H1 (cell line): ENCODE results near the gene MED29. TPM values are rescaled to one million over a fixed set of nuclear protein-coding genes. Genes with fewer than 3 reads are reported as not detected.
A peak's percentile ranks its signal among the peaks of the same experiment; 100 is the strongest.

ENCODE experiments used
- CTCF ChIA-PET: fragments of 300-600 bp; sonication (Branson Sonifier 250); formaldehyde crosslinking; loops from one replicate; lab custom pipeline; 2021; ENCODE audit not compliant: partially characterized antibody; lab: Charles Lee
- POLR2A ChIA-PET: fragments of 300-600 bp; sonication (Branson Sonifier 250); formaldehyde crosslinking; loops from one replicate; lab custom pipeline; 2021; ENCODE audit warnings: inconsistent platforms; ENCODE audit not compliant: partially characterized antibody; lab: Charles Lee
- DNase-seq, 2 experiments: peaks; one replicate each; pipeline versions ENCODE4 v3.0.0 to v3.0.0-alpha.2; 2010 to 2022; ENCODE audit warnings: low spot score in 2 of 2, low read depth in 1 of 2, mixed read lengths in 1 of 2
- FAIRE-seq: peaks from 2 replicates; lab custom pipeline; 2011; peaks lifted over from hg19 to GRCh38; lab: Jason Lieb, UNC
- H2AFZ ChIP-seq: 2 replicates; pipeline ENCODE4 v1.8.1; 2012; ENCODE audit warnings: low read length, inconsistent platforms
- H2AK5ac ChIP-seq: 2 replicates; pipeline ENCODE4 v1.6.1; 2013; ENCODE audit warnings: low read depth, low read length
- H2BK120ac ChIP-seq: replicated peaks from 2 replicates; pipeline ENCODE3; 2013; ENCODE audit warnings: low read depth, low read length, inconsistent platforms
- H2BK12ac ChIP-seq: 2 replicates; pipeline ENCODE4 v1.6.1; 2013; ENCODE audit warnings: low read depth, low read length
- H2BK15ac ChIP-seq: 2 replicates; pipeline ENCODE4 v1.6.1; 2013; ENCODE audit warnings: low read length
- H2BK20ac ChIP-seq: 2 replicates; pipeline ENCODE4 v1.6.1; 2013; ENCODE audit warnings: low read length
- H2BK5ac ChIP-seq: 2 replicates; pipeline ENCODE4 v1.6.1; 2013; ENCODE audit warnings: low read depth, low read length
- H3K14ac ChIP-seq: 2 replicates; pipeline ENCODE4 v1.6.1; 2013; ENCODE audit warnings: inconsistent platforms; ENCODE audit not compliant: insufficient read length
- H3K18ac ChIP-seq: 2 replicates; pipeline ENCODE4 v1.6.1; 2013; ENCODE audit warnings: low read length; ENCODE audit errors: extremely low read depth
- H3K23ac ChIP-seq: 2 replicates; pipeline ENCODE4 v1.6.1; 2013; ENCODE audit warnings: inconsistent platforms; ENCODE audit not compliant: insufficient read length
- H3K23me2 ChIP-seq: 2 replicates; pipeline ENCODE4 v1.6.1; 2013; ENCODE audit warnings: low read depth, low read length
- H3K27ac ChIP-seq: 2 replicates; pipeline ENCODE4 v1.6.1; 2011; ENCODE audit warnings: low read depth, low read length, inconsistent platforms
- H3K27me3 ChIP-seq, 4 experiments: replicated peaks in 1 of 4; 1 replicate in 1 of 4; 2 replicates in 3 of 4; pipeline versions ENCODE4 v1.6.1 to v1.8.1; 2011 to 2013; ENCODE audit warnings: low read length in 3 of 4, mild to moderate bottlenecking in 3 of 4, inconsistent platforms in 2 of 4, mixed read lengths in 2 of 4, moderate library complexity in 1 of 4; ENCODE audit not compliant: control insufficient read depth in 3 of 4, insufficient read depth in 3 of 4; ENCODE audit errors: extremely low read depth in 1 of 4
- H3K36me3 ChIP-seq, 4 experiments: 2 replicates each; pipeline versions ENCODE4 v1.6.1 to v1.8.1; 2011 to 2013; ENCODE audit warnings: mild to moderate bottlenecking in 4 of 4, low read length in 3 of 4, moderate library complexity in 2 of 4, control low read depth in 1 of 4, inconsistent platforms in 1 of 4; ENCODE audit not compliant: insufficient read depth in 4 of 4, control insufficient read depth in 2 of 4
- H3K4ac ChIP-seq: replicated peaks from 2 replicates; pipeline ENCODE3; 2013; ENCODE audit warnings: low read length, low read depth, mixed read lengths, inconsistent platforms; ENCODE audit not compliant: insufficient read length
- H3K4me1 ChIP-seq, 4 experiments: replicated peaks in 1 of 4; 1 replicate in 1 of 4; 2 replicates in 3 of 4; pipeline versions ENCODE4 v1.6.1 to v1.8.1; 2011 to 2013; ENCODE audit warnings: low read length in 3 of 4, inconsistent platforms in 2 of 4, mixed read lengths in 1 of 4; ENCODE audit not compliant: insufficient read depth in 4 of 4, control insufficient read depth in 3 of 4
- H3K4me2 ChIP-seq, 2 experiments: 2 replicates each; pipeline versions ENCODE4 v1.6.1 to v1.8.1; 2011 to 2013; ENCODE audit warnings: low read depth in 2 of 2, low read length in 2 of 2, control low read depth in 1 of 2, inconsistent platforms in 1 of 2, mild to moderate bottlenecking in 1 of 2; ENCODE audit not compliant: insufficient read depth in 1 of 2
- H3K4me3 ChIP-seq, 4 experiments: fragments of 200-600, 300-600 bp in 1 of 4; sonication (generic), shearing (Covaris generic), sonication (Bioruptor Twin) in 1 of 4; 2 replicates each; pipeline versions ENCODE4 v1.5.1 to v1.8.1; 2011 to 2016; ENCODE audit warnings: low read length in 4 of 4, low read depth in 3 of 4, control low read depth in 2 of 4, inconsistent platforms in 2 of 4, mild to moderate bottlenecking in 2 of 4, mixed read lengths in 1 of 4, moderate library complexity in 1 of 4; ENCODE audit not compliant: insufficient read depth in 2 of 4; ENCODE audit errors: extremely low read depth in 1 of 4
- H3K56ac ChIP-seq: replicated peaks from 2 replicates; pipeline ENCODE3; 2013; ENCODE audit warnings: low read depth, mild to moderate bottlenecking, mixed read lengths, low read length, inconsistent platforms; ENCODE audit not compliant: insufficient read length
- H3K79me1 ChIP-seq: 2 replicates; pipeline ENCODE4 v1.6.1; 2013; ENCODE audit warnings: low read depth, low read length, control low read depth
- H3K79me2 ChIP-seq, 2 experiments: 2 replicates each; pipeline versions ENCODE4 v1.6.1 to v1.8.1; 2012 to 2013; ENCODE audit warnings: low read length in 2 of 2, mild to moderate bottlenecking in 2 of 2, inconsistent platforms in 1 of 2; ENCODE audit not compliant: insufficient read depth in 2 of 2, control insufficient read depth in 1 of 2
- H3K9ac ChIP-seq, 4 experiments: replicated peaks in 1 of 4; 1 replicate in 1 of 4; 2 replicates in 3 of 4; pipeline versions ENCODE4 v1.6.1 to v1.8.1; 2011 to 2013; ENCODE audit warnings: low read depth in 3 of 4, low read length in 3 of 4, control low read depth in 2 of 4, mild to moderate bottlenecking in 2 of 4, moderate library complexity in 2 of 4, inconsistent platforms in 1 of 4; ENCODE audit errors: extremely low read depth in 1 of 4
- H3K9me3 ChIP-seq, 2 experiments: 2 replicates each; pipeline versions ENCODE4 v1.6.1 to v1.8.1; 2012 to 2013; ENCODE audit warnings: mild to moderate bottlenecking in 2 of 2, moderate library complexity in 2 of 2, control low read depth in 1 of 2, inconsistent platforms in 1 of 2, low read depth in 1 of 2, low read length in 1 of 2, mixed read lengths in 1 of 2; ENCODE audit not compliant: insufficient read depth in 2 of 2
- H4K20me1 ChIP-seq, 2 experiments: replicated peaks in 1 of 2; 2 replicates each; pipeline versions ENCODE3 to v1.8.1; 2011 to 2013; ENCODE audit warnings: inconsistent platforms in 2 of 2, low read length in 2 of 2, mild to moderate bottlenecking in 1 of 2; ENCODE audit not compliant: insufficient read depth in 2 of 2, control insufficient read depth in 1 of 2
- H4K5ac ChIP-seq: 2 replicates; pipeline ENCODE4 v1.6.1; 2013; ENCODE audit warnings: low read length, low read depth, mixed read lengths, inconsistent platforms; ENCODE audit not compliant: insufficient read length
- H4K8ac ChIP-seq: 2 replicates; pipeline ENCODE4 v1.8.0; 2013; ENCODE audit warnings: mild to moderate bottlenecking, moderate library complexity, low read length, inconsistent platforms; ENCODE audit not compliant: insufficient read depth; ENCODE audit errors: extremely low read depth
- H4K91ac ChIP-seq: replicated peaks from 2 replicates; pipeline ENCODE3; 2013; ENCODE audit warnings: low read length, mixed read lengths, inconsistent platforms; ENCODE audit not compliant: insufficient read length
- ASH2L ChIP-seq: fragments of 200-600, 300-600 bp; sonication (generic); IDR thresholded peaks from one replicate; pipeline ENCODE4 v1.7.1; 2017; ENCODE audit warnings: low read length
- CTCF ChIP-seq, 3 experiments: IDR thresholded peaks; 1 replicate in 2 of 3; 2 replicates in 1 of 3; pipeline versions ENCODE4 v1.5.1 to v1.6.1; 2011; ENCODE audit warnings: low read length in 3 of 3, mild to moderate bottlenecking in 3 of 3, inconsistent platforms in 2 of 3, low read depth in 1 of 3, moderate library complexity in 1 of 3; ENCODE audit not compliant: insufficient read depth in 1 of 3; ENCODE audit errors: control extremely low read depth in 1 of 3
- GABPA ChIP-seq: IDR thresholded peaks from 2 replicates; pipeline ENCODE4 v1.6.1; 2011; ENCODE audit warnings: mild to moderate bottlenecking, low read length, moderate library complexity, borderline replicate concordance; ENCODE audit not compliant: insufficient read depth
- GTF2F1 ChIP-seq: IDR thresholded peaks from 2 replicates; pipeline ENCODE4 v1.6.1; 2012; ENCODE audit warnings: low read depth, low read length, improper control_type of control experiment, borderline replicate concordance
- KDM5A ChIP-seq: fragments of 200-600 bp; IDR thresholded peaks from 2 replicates; pipeline ENCODE4 v1.7.1; 2012; ENCODE audit warnings: mild to moderate bottlenecking, low read length, inconsistent platforms, mixed read lengths
- POLR2A ChIP-seq, 2 experiments: IDR thresholded peaks; 1 replicate in 1 of 2; 2 replicates in 1 of 2; pipeline ENCODE4 v1.6.1; 2011; ENCODE audit warnings: low read depth in 2 of 2, low read length in 2 of 2, mild to moderate bottlenecking in 2 of 2; ENCODE audit errors: control extremely low read depth in 1 of 2
- RAD21 ChIP-seq, 2 experiments: IDR thresholded peaks in 1 of 2; conservative IDR thresholded peaks in 1 of 2; 2 replicates each; pipeline ENCODE4 v1.6.1; 2011; ENCODE audit warnings: low read depth in 2 of 2, low read length in 2 of 2, improper control_type of control experiment in 1 of 2, inconsistent platforms in 1 of 2, mild to moderate bottlenecking in 1 of 2, moderate library complexity in 1 of 2
- SIN3A ChIP-seq, 2 experiments: IDR thresholded peaks in 1 of 2; conservative IDR thresholded peaks in 1 of 2; 2 replicates each; pipeline ENCODE4 v1.6.1; 2011 to 2012; ENCODE audit warnings: low read length in 2 of 2, improper control_type of control experiment in 1 of 2, low read depth in 1 of 2, mild to moderate bottlenecking in 1 of 2
- YY1 ChIP-seq: IDR thresholded peaks from 2 replicates; pipeline ENCODE4 v1.6.1; 2011; ENCODE audit warnings: low read depth, mild to moderate bottlenecking, low read length
- ZNF274 ChIP-seq: IDR thresholded peaks from 2 replicates; pipeline ENCODE4 v1.7.0; 2012; ENCODE audit warnings: low read length, borderline replicate concordance; ENCODE audit errors: extremely low read depth
- WGBS, 2 experiments: shearing (Covaris generic) in 1 of 2; methylation state at CpG; one replicate each; pipeline versions ENCODE4 v1.1.6 to v1.1.7; 2013 to 2015; ENCODE audit warnings: low lambda C conversion rate in 2 of 2, mixed read lengths in 2 of 2, inconsistent platforms in 1 of 2, low coverage in 1 of 2, missing lambda C conversion rate in 1 of 2; ENCODE audit not compliant: insufficient replicate concordance in 2 of 2, insufficient coverage in 1 of 2, insufficient read length in 1 of 2; ENCODE audit errors: extremely low coverage in 1 of 2, missing lambda C conversion rate in 1 of 2; 5-methylcytosine and 5-hydroxymethylcytosine counted together
- polyA plus RNA-seq, 7 experiments: library from polyadenylated mRNA; depleted of rRNA in 3 of 7; stranded (reverse) in 5 of 7; unstranded in 2 of 7; fragments of >200 nt in 5 of 7; fragments of 200-250 nt in 2 of 7; gene quantifications; 1 replicate in 5 of 7; 2 replicates in 1 of 7; 4 replicates in 1 of 7; pipeline versions ENCODE4 v1.2.1 to v1.2.3, GENCODE V29; 2011 to 2013; ENCODE audit warnings: missing spikeins in 2 of 7, mixed read lengths in 2 of 7
- total RNA-seq: library from RNA; stranded (reverse); fragmentation: NEBNext Ultra II Directional; extraction: Animal tissue kit (Norgen Biotek cat#: 25700); gene quantifications from 2 replicates; pipeline ENCODE4 v1.2.1, GENCODE V29; 2021

Gene MED29
- total and polyA plus RNA-seq, 2 of the 8 experiments (the other 6 are each of a cell fraction or from before 2014, with no cell fraction given), result 31.1 to 52.5 TPM

GRCh38 chr19:39411832-39412099 lies 20.6 kb downstream of the MED29 start:
- no peaks in the 10 kb centered on the region for H3K27me3 ChIP-seq
- H3K4ac ChIP-seq, result no peak overlapping the region
- no peak overlapping the region for H2AK5ac ChIP-seq
- no peak overlapping the region for H4K91ac ChIP-seq
- H3K27ac ChIP-seq, result no peak overlapping the region
- peaks cover 5 to 23% of the 10 kb centered on the region in 2 experiments for H4K20me1 ChIP-seq
- no peak overlapping the region for H2BK5ac ChIP-seq
- H4K5ac ChIP-seq, result no peak overlapping the region
- POLR2A ChIA-PET, result interaction anchor here (0.7 to 25.7 kb wide), 13 partner anchors 9 to 123 kb away, joined by 3 to 1154 read pairs (median 4); partner anchors contain the start of genes MED29, PAF1, RPS16 and SAMD4B
- H3K9me3 ChIP-seq, result no peaks in the 10 kb centered on the region
- H3K14ac ChIP-seq, result no peak overlapping the region
- H2BK20ac ChIP-seq, result no peak overlapping the region
- no peak overlapping the region for H3K56ac ChIP-seq
- peaks cover 10 to 42% (median 21%) of the 10 kb centered on the region in 4 experiments; a peak in 6 of 7 replicates for H3K4me1 ChIP-seq
- H3K36me3 ChIP-seq, result peaks cover 0 to 8% (median 0%) of the 10 kb centered on the region in 4 experiments; a peak in 3 of 8 replicates
- H3K79me2 ChIP-seq, result peaks cover 6 to 37% of the 10 kb centered on the region in 2 experiments; a peak in 3 of 4 replicates
- no peak overlapping the region for H2AFZ ChIP-seq
- H3K79me1 ChIP-seq, result no peaks in the 10 kb centered on the region; the same call in 1 of the 2 replicates
- H2BK120ac ChIP-seq, result no peak overlapping the region
- no peak overlapping the region for H2BK12ac ChIP-seq
- TF ChIP-seq ZNF274, result no peak
- TF ChIP-seq POLR2A (IDR thresholded peaks at IDR 0.05; ENCODE audit: control extremely low read depth in 1 of 2, low read depth in 2 of 2, low read length in 2 of 2), result peak in 1 of 2 experiments; percentile 67; a peak in 2 of 3 replicates
- no peak for TF ChIP-seq ASH2L
- peak; percentile 84 to 91 (median 86) for TF ChIP-seq CTCF (IDR thresholded peaks at IDR 0.05; ENCODE audit: control extremely low read depth in 1 of 3, insufficient read depth in 1 of 3, low read depth in 1 of 3, low read length in 3 of 3)
- TF ChIP-seq GTF2F1, result 0 out of 2 replicates have a peak, but pooled peaks have one; percentile 18
- peak; percentile 36 to 52; a peak in 1 of 4 replicates for TF ChIP-seq SIN3A (conservative IDR thresholded peaks at IDR 0.05 in 1 of 2, IDR thresholded peaks at IDR 0.05 in 1 of 2; ENCODE audit: low read depth in 1 of 2, low read length in 2 of 2)
- TF ChIP-seq GABPA, result no peak
- no peak for TF ChIP-seq YY1
- TF ChIP-seq RAD21 (IDR thresholded peaks at IDR 0.05 in 1 of 2, conservative IDR thresholded peaks at IDR 0.05 in 1 of 2; ENCODE audit: low read depth in 2 of 2, low read length in 2 of 2), result peak; percentile 90 to 91
- peak; percentile 55 for TF ChIP-seq KDM5A
- no peak overlapping the region; the same call in 1 of the 2 replicates for H2BK15ac ChIP-seq
- no peak for FAIRE-seq
- H3K18ac ChIP-seq, result no peak overlapping the region
- DNase-seq, result peak in 1 of 2 experiments; percentile 87
- H3K23ac ChIP-seq, result no peak overlapping the region
- CTCF ChIA-PET, result interaction anchor here (0.6 to 2.3 kb wide), 21 partner anchors 10 to 152 kb away, joined by 3 to 128 read pairs (median 4); partner anchors contain the start of genes MED29, PAF1 and RPS16
- peaks cover 18% of the 10 kb centered on the region for H3K23me2 ChIP-seq
- H3K4me2 ChIP-seq, result peak overlapping the region; percentile 78 to 84
- WGBS, 2 experiments, result 7% methylated on average over 7 of the region's 7 CpGs; no CpG with 5 or more reads in 1 of the 2 experiments
- peak overlapping the region; percentile 37 to 97 (median 66); a peak in 7 of 8 replicates for H3K4me3 ChIP-seq
- H3K9ac ChIP-seq, result no peak overlapping the region
- H4K8ac ChIP-seq, result no peak overlapping the region
